ENCODE data around the gene TTC22.

DNA sequence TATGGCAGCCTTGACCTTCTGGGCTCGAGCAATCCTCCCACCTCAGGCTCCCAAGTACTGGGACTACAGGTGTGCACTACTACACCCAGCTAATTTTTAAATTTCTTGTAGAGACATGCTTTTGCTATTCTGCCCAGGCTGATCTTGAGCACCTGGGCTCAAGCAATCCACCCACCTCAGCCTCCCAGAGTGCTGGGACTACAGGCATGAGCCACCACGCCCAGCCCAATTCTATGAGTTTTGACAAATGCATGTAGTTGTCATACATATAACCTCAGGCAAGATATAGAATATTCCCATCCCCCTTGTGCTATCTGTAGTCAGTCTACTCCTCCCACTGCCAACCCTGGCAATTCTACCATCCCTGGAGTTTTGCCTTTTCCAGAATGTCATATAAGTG, 38.7 kb upstream of the TTC22 start:
- no peak for TF ChIP-seq POLR2A (IDR thresholded peaks at IDR 0.05)
- TF ChIP-seq, protein P1, sequence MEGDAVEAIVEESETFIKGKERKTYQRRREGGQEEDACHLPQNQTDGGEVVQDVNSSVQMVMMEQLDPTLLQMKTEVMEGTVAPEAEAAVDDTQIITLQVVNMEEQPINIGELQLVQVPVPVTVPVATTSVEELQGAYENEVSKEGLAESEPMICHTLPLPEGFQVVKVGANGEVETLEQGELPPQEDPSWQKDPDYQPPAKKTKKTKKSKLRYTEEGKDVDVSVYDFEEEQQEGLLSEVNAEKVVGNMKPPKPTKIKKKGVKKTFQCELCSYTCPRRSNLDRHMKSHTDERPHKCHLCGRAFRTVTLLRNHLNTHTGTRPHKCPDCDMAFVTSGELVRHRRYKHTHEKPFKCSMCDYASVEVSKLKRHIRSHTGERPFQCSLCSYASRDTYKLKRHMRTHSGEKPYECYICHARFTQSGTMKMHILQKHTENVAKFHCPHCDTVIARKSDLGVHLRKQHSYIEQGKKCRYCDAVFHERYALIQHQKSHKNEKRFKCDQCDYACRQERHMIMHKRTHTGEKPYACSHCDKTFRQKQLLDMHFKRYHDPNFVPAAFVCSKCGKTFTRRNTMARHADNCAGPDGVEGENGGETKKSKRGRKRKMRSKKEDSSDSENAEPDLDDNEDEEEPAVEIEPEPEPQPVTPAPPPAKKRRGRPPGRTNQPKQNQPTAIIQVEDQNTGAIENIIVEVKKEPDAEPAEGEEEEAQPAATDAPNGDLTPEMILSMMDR (IDR thresholded peaks at IDR 0.05 in 4 of 5, conservative IDR thresholded peaks at IDR 0.05 in 1 of 5) = no peak
